ENCODE data around the gene BRCC3.

Gene BRCC3

DNA sequence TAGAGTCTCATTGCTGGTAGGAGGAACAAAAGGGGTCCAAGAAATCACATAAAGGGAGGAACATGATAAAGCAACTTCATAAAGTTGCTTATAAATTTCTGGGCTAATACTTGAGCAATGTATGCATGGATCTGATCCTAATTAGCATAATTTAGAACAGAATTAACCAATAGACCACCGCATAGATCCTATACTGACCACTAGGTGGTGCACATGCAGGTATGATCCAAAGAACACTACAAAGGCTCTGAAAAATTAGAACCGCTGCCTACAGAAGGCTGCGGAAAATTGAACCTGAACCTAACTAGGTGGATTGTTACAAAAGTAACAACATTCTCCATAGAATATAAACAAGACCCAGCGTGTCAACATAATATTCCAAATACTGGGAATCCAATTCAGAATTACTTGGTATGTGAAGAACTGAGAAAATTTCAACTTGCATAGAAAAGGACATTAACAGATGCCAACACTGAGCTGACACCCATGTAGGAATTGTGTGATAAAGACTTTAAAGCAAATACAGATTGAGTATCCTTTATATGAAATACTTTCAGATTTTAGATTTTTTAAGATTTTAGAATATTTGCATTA lies 23.3 kb downstream of the BRCC3 start:
- CTCF ChIA-PET, result interaction anchor here (0.7 to 2.7 kb wide), 12 partner anchors 10 to 123 kb away, joined by 3 to 21 read pairs (median 4); no protein-coding TSS in a partner anchor
- DNase-seq (ENCODE audit: low read depth, low spot score), result no peak
- POLR2A ChIA-PET, result no interaction called here
- no peak overlapping the region for H3K4me3 ChIP-seq (ENCODE audit: low read depth, low read length)
- TF ChIP-seq, protein P1, sequence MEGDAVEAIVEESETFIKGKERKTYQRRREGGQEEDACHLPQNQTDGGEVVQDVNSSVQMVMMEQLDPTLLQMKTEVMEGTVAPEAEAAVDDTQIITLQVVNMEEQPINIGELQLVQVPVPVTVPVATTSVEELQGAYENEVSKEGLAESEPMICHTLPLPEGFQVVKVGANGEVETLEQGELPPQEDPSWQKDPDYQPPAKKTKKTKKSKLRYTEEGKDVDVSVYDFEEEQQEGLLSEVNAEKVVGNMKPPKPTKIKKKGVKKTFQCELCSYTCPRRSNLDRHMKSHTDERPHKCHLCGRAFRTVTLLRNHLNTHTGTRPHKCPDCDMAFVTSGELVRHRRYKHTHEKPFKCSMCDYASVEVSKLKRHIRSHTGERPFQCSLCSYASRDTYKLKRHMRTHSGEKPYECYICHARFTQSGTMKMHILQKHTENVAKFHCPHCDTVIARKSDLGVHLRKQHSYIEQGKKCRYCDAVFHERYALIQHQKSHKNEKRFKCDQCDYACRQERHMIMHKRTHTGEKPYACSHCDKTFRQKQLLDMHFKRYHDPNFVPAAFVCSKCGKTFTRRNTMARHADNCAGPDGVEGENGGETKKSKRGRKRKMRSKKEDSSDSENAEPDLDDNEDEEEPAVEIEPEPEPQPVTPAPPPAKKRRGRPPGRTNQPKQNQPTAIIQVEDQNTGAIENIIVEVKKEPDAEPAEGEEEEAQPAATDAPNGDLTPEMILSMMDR (IDR thresholded peaks at IDR 0.05; ENCODE audit: insufficient read depth, low read length, missing control alignments), result peak; percentile 32

DNA sequence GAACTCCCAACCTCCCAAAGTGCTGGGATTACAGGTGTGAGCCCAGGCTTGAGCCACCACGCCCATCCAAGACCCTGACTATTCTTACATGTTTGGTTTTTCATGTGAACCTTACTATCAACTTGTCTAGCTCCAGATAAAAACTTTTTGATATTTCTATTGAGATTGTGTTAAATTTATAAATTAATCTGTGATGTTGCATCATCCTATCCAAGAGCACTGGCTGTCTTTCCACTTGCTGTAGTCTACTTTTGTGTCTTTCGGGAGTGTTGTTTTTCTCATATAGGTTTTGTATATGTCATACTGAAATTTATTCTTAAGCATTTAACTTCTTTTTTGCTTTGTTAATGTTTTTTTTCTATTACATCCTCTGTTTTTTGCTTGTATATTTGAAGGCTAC lies 34.6 kb downstream of the BRCC3 start:
- CTCF ChIA-PET, result interaction anchor here (4.1 kb wide), 1 partner anchor 11 kb away, joined by 21 read pairs; no protein-coding TSS in a partner anchor
- TF ChIP-seq, protein P1 (IDR thresholded peaks at IDR 0.05; ENCODE audit: insufficient read depth, low read length, missing control alignments), result no peak
- POLR2A ChIA-PET, result no interaction called here
- DNase-seq (ENCODE audit: low read depth, low spot score), result no peak
- H3K4me3 ChIP-seq (ENCODE audit: low read depth, low read length), result no peak overlapping the region

DNA sequence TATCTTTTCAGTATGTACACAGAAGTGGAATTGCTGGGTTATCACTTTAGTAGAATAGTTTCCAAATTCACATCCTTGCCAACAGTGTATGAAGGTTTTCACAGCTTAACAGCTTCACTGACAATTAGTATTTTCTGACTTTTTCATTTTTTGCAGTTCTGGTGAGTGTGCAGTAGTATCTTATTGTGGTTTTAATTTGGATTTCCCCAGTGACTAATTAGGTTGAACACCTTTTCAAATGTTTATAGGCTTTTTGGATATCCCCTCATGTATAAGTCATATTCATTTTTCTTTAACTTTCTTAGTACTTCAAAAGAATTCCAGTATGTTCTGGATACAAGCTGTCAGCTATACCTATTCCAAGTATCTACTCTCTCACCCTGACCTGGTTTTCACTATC lies 37.1 kb downstream of the BRCC3 start:
- ChIA-PET CTCF (no interaction called here), POLR2A (no interaction called here)
- no peak for DNase-seq (ENCODE audit: low read depth, low spot score)
- H3K4me3 ChIP-seq (ENCODE audit: low read depth, low read length), result no peak overlapping the region
- TF ChIP-seq, protein P1 (IDR thresholded peaks at IDR 0.05; ENCODE audit: insufficient read depth, low read length, missing control alignments), result no peak

DNA sequence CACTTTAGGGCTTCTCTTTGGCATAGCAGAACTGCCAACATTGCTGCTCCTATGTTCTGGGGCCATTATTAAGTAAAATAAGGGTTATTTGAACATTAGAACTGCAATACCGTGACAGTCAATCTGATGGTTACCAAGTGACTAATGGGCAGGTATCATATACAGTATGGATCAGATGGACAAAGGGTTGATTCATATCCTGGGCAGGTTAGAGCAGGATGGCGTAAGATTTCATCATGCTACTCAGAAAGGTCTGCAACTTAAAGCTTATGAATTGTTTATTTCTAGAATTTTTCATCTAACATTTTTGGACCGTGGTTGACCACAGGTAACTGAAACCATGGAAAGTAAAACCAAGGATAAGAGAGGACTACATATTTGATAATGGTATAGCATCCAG lies 40.9 kb downstream of the BRCC3 start:
- TF ChIP-seq, protein P1 (IDR thresholded peaks at IDR 0.05; ENCODE audit: insufficient read depth, low read length, missing control alignments), result no peak
- CTCF ChIA-PET, result no interaction called here
- POLR2A ChIA-PET, result no interaction called here

DNA sequence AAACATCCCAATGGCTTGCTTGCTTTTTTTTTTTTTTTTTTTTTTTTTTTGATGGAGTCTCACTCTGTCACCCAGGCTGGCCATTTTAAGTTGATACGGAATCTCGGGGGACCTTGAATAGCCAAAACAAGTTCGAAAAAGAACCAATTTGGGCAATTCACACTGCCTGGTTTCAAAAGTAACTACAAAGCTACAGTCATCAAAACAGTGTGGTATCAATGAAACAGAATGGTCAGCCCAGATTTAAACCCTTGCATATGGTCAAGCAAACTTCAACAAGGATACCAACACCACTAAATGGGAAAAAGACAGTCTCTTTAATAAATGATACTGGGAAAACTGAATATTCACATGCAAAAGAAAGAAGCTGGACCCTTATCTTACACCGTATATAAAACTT lies 41.8 kb downstream of the BRCC3 start:
- POLR2A ChIA-PET, result no interaction called here
- no peak for DNase-seq (ENCODE audit: low read depth, low spot score)
- CTCF ChIA-PET, result interaction anchor here (1.1 kb wide), 1 partner anchor 18 kb away, joined by 5 read pairs; no protein-coding TSS in a partner anchor
- H3K4me3 ChIP-seq (ENCODE audit: low read depth, low read length), result no peak overlapping the region
- TF ChIP-seq, protein P1 (IDR thresholded peaks at IDR 0.05; ENCODE audit: insufficient read depth, low read length, missing control alignments), result no peak

More for the DNA sequence above, 40.9 kb downstream of the BRCC3 start:
- DNase-seq (ENCODE audit: low read depth, low spot score), result no peak
- H3K4me3 ChIP-seq (ENCODE audit: low read depth, low read length), result no peak overlapping the region

DNA sequence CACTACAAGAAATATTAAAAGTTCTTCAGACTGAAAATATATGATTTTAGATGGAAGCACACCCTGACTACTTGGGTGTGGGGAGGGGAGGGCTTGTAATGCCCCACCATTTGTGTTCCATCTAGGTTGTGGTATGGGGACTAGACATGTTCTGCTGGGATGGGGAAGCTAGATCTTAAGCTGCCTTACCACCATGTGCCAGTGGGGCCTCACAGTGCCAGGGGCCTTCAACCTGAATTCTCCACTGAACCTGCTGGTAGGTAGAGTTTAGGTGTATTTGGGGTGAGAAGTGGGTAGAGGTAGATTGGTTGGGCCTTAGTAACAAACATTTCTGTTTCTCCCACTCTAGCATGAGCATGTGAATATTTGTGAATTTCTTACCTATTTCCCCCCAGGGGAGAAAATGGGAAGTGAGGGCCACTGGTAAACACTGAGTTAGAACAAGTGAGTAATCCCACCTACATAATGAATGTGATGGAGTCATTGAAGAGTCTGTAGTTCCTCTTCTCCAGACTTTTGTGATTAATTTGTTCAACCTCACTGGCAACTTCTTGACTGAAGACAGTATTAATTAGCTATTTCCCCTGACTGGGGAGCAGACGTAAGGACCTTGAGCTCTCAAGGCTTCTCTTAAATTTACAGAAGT lies 44.0 kb downstream of the BRCC3 start:
- ChIA-PET CTCF (no interaction called here), POLR2A (no interaction called here)
- DNase-seq (ENCODE audit: low read depth, low spot score), result no peak
- TF ChIP-seq, protein P1 (IDR thresholded peaks at IDR 0.05; ENCODE audit: insufficient read depth, low read length, missing control alignments), result no peak
- no peak overlapping the region for H3K4me3 ChIP-seq (ENCODE audit: low read depth, low read length)

Data from AG04449 (cell line).